ENCODE results near the gene OR52B6.

OR52B6 gene

DNA sequence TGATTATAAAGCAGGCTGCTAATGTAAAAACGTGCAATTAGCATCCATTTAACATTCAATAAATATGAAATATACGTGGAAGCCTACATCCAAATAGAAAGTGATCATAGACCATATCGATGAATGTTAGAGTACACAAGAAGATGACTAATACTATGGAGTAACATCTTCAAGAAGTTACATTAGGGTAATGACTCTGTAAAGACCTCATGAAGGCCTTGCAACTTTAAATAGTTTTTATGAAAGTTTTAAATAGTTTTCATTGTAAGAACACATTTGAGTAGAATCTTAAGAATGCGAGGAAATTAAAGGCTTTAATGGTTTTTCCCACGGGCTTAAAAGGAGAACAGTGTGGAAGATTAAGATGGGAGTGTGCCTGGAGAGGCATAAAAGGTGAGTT lies 45.5 kb downstream of the OR52B6 start:
- H3K4me1 ChIP-seq (ENCODE audit: insufficient read depth, low read length, severe bottlenecking), result peaks cover 22% of the 10 kb centered on the region
- no peak for TF ChIP-seq EZH2 (IDR thresholded peaks at IDR 0.05; ENCODE audit: borderline replicate concordance, low read length)
- TF ChIP-seq, protein P1, sequence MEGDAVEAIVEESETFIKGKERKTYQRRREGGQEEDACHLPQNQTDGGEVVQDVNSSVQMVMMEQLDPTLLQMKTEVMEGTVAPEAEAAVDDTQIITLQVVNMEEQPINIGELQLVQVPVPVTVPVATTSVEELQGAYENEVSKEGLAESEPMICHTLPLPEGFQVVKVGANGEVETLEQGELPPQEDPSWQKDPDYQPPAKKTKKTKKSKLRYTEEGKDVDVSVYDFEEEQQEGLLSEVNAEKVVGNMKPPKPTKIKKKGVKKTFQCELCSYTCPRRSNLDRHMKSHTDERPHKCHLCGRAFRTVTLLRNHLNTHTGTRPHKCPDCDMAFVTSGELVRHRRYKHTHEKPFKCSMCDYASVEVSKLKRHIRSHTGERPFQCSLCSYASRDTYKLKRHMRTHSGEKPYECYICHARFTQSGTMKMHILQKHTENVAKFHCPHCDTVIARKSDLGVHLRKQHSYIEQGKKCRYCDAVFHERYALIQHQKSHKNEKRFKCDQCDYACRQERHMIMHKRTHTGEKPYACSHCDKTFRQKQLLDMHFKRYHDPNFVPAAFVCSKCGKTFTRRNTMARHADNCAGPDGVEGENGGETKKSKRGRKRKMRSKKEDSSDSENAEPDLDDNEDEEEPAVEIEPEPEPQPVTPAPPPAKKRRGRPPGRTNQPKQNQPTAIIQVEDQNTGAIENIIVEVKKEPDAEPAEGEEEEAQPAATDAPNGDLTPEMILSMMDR (IDR thresholded peaks at IDR 0.05; ENCODE audit: low read length), result no peak
- H3K4me3 ChIP-seq (ENCODE audit: low read depth, low read length, poor library complexity, severe bottlenecking), result peak overlapping the region; percentile 85
- no peaks in the 10 kb centered on the region for H3K9me2 ChIP-seq (ENCODE audit: low read depth, low read length)
- peak overlapping the region; percentile 85 for H3K4me2 ChIP-seq (ENCODE audit: low read length)
- H3K36me3 ChIP-seq (ENCODE audit: insufficient read depth, low read length), result no peaks in the 10 kb centered on the region
- no peaks in the 10 kb centered on the region for H3F3A ChIP-seq (ENCODE audit: insufficient read depth, low read length)
- no peak overlapping the region for H3K27ac ChIP-seq (ENCODE audit: low read depth, low read length, poor library complexity, severe bottlenecking)
- no peak overlapping the region for H2AFZ ChIP-seq (ENCODE audit: low read length)
- H3K9me3 ChIP-seq (ENCODE audit: low read length), result no peaks in the 10 kb centered on the region
- peak overlapping the region; percentile 79; the same call in 1 of the 2 replicates for H3K9ac ChIP-seq (ENCODE audit: low read length)
- H3K27me3 ChIP-seq (ENCODE audit: insufficient read depth, low read length), result no peaks in the 10 kb centered on the region
- H4K20me1 ChIP-seq (ENCODE audit: insufficient read depth, low read length), result no peaks in the 10 kb centered on the region
- H3K79me2 ChIP-seq (ENCODE audit: insufficient read depth, low read length), result no peaks in the 10 kb centered on the region

DNA sequence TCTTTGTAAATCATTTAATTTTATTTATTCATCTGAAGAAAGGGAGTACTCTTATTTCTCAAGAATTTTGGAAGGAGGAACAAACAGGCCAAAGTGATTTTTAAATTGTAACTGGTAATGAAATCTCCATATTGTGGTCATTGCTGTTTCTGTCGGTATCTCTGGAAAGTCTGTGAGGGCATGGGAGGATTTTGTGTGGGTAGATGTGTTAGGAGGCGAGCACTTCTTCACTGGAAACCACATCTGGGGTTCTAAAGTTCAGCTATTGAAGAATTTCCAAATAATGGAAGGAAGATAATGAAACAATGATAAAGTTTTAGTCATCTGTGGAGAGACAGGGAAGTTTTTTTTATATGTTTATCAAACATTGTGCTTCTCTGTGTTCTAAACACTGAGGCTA lies 50.7 kb downstream of the OR52B6 start:
- H3K9ac ChIP-seq (ENCODE audit: low read length), result peak overlapping the region; percentile 31; the same call in 1 of the 2 replicates
- H3K27ac ChIP-seq (ENCODE audit: low read depth, low read length, poor library complexity, severe bottlenecking), result peak overlapping the region; percentile 78

More for the DNA sequence above, 50.7 kb downstream of the OR52B6 start:
- Histone ChIP-seq H4K20me1 (ENCODE audit: insufficient read depth, low read length) (no peaks in the 10 kb centered on the region), H3K79me2 (ENCODE audit: insufficient read depth, low read length) (no peaks in the 10 kb centered on the region), H3F3A (ENCODE audit: insufficient read depth, low read length) (no peaks in the 10 kb centered on the region), H2AFZ (ENCODE audit: low read length) (no peak overlapping the region), H3K4me2 (ENCODE audit: low read length) (peak overlapping the region; percentile 56; the same call in 1 of the 2 replicates), H3K9me2 (ENCODE audit: low read depth, low read length) (no peaks in the 10 kb centered on the region), H3K4me3 (ENCODE audit: low read depth, low read length, poor library complexity, severe bottlenecking) (no peak overlapping the region), H3K4me1 (ENCODE audit: insufficient read depth, low read length, severe bottlenecking) (peaks cover 16% of the 10 kb centered on the region), H3K36me3 (ENCODE audit: insufficient read depth, low read length) (peaks cover 27% of the 10 kb centered on the region), H3K27me3 (ENCODE audit: insufficient read depth, low read length) (no peaks in the 10 kb centered on the region), H3K9me3 (ENCODE audit: low read length) (no peaks in the 10 kb centered on the region)
- TF ChIP-seq, protein P1 (IDR thresholded peaks at IDR 0.05; ENCODE audit: low read length), result no peak
- TF ChIP-seq EZH2 (IDR thresholded peaks at IDR 0.05; ENCODE audit: borderline replicate concordance, low read length), result no peak

Measured in OCI-LY1 (cell line).